ENCODE measurements around the gene TMTC2. TPM values are rescaled to one million over a fixed set of nuclear protein-coding genes. Genes with fewer than 3 reads are reported as not detected.

The TMTC2 gene
- total and polyA plus RNA-seq, 5 donors from 2014 or later, result 0.10 to 6.3 (median 0.21) TPM

DNA sequence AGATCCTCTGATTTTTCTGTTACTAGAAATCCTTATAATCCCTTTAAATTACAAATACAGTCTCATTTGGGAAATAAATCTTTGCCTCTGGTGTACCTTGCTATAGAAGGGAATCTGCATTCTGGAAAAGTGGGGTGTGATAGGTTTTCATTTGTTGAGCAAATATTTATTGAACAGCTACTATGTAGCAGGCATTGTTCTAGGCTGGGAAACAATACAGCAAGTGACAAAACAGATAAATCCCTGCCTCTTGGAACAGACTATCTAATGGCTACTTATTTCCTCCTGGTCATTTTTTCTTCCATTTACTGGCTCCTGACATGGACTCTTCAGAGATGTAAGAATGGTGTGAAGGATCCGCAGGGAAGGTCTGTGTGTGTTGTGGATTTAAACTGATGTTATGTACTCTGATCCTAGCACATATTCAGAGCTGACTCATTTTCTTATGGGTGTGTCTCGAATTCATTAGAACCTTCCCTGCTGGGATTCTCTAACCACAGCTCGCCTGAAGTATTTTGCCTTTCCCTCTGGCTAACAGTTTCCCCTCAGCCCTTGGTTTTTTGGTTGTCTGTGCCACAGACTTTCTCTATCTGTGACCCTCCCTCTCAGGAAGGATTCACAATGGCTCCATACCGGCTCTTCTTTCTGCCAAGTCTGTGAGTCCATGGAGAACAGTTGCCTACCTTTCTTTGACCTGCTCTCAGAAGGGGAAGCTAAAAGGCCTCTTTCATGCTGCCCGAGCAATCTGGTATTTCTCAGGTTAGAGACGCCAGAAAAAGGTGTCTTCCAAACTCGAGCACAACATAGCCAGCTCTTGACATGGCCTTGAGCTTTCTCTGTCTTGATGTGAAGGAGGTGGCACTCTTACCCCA lies 53.7 kb downstream of the TMTC2 start:
- no peak overlapping the region for H3K4me3 Mint-ChIP-seq
- Histone ChIP-seq H3K4me1 (ENCODE audit: control insufficient read depth, insufficient read depth, low read length, poor library complexity, severe bottlenecking) (no peaks in the 10 kb centered on the region), H3K27ac (ENCODE audit: insufficient read depth, low read length, poor library complexity, severe bottlenecking) (no peak overlapping the region), H3K27me3 (ENCODE audit: control insufficient read depth, insufficient read depth, low read length) (no peaks in the 10 kb centered on the region), H3K36me3 (ENCODE audit: control insufficient read depth, insufficient read depth, low read length) (no peaks in the 10 kb centered on the region), H3K4me3 (ENCODE audit: low read depth, low read length) (no peak overlapping the region), H3K9me3 (ENCODE audit: control insufficient read depth in 2 of 2, low read length in 2 of 2) (no peaks in the 10 kb centered on the region)
- H3K27ac Mint-ChIP-seq, result no peak overlapping the region
- DNase-seq (no peak), ATAC-seq (ENCODE audit: low read depth in 2 of 2) (no peak)
- peaks cover 0 to 6% (median 1%) of the 10 kb centered on the region in 4 donors for H3K4me1 Mint-ChIP-seq
- H3K36me3 Mint-ChIP-seq, result no peaks in the 10 kb centered on the region
- H3K27me3 Mint-ChIP-seq, result no peaks in the 10 kb centered on the region
- peaks cover 0 to 2% (median 0%) of the 10 kb centered on the region in 7 donors for H3K9me3 Mint-ChIP-seq

DNA sequence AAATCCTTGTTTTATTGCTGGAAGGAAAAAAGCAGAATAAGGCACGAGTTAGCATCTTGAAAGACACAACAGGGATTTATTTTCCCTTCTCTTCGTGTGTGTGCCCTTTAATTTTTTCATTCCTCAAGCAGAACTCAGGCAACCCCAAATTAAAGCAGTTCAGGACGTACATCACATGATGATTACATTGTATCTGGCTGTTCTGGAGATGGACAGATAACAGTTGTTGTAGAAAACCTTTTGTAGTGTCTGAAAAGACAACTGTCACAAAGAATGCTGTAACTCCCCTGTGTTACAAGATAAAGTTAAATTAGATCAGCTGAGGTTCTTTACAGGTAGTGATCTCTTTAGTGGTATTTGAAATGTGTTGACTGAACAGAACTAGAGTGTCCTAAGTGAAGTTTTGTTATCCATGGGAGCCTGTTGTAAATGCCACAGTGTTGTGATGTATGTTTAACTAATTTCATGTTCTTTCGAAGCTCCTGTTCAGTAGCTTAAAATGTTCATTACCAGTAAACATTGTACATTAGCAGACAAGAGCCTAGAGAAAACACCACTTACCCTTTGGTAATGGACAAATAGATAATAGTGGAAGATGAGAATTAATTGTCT lies 58.5 kb downstream of the TMTC2 start:
- Histone ChIP-seq H3K36me3 (ENCODE audit: control insufficient read depth, insufficient read depth, low read length) (no peaks in the 10 kb centered on the region), H3K27ac (ENCODE audit: insufficient read depth, low read length, poor library complexity, severe bottlenecking) (no peak overlapping the region), H3K4me3 (ENCODE audit: low read depth, low read length) (no peak overlapping the region), H3K27me3 (ENCODE audit: control insufficient read depth, insufficient read depth, low read length) (no peaks in the 10 kb centered on the region), H3K4me1 (ENCODE audit: control insufficient read depth, insufficient read depth, low read length, poor library complexity, severe bottlenecking) (no peaks in the 10 kb centered on the region), H3K9me3 (ENCODE audit: control insufficient read depth in 2 of 2, low read length in 2 of 2) (no peaks in the 10 kb centered on the region)
- H3K9me3 Mint-ChIP-seq, result no peaks in the 10 kb centered on the region
- ATAC-seq (ENCODE audit: low read depth in 2 of 2), result no peak
- H3K4me1 Mint-ChIP-seq, result peaks cover 0 to 6% (median 2%) of the 10 kb centered on the region in 4 donors
- H3K27ac Mint-ChIP-seq, result no peak overlapping the region
- no peak for DNase-seq
- no peaks in the 10 kb centered on the region for H3K36me3 Mint-ChIP-seq
- no peak overlapping the region for H3K4me3 Mint-ChIP-seq
- H3K27me3 Mint-ChIP-seq, result no peaks in the 10 kb centered on the region

DNA sequence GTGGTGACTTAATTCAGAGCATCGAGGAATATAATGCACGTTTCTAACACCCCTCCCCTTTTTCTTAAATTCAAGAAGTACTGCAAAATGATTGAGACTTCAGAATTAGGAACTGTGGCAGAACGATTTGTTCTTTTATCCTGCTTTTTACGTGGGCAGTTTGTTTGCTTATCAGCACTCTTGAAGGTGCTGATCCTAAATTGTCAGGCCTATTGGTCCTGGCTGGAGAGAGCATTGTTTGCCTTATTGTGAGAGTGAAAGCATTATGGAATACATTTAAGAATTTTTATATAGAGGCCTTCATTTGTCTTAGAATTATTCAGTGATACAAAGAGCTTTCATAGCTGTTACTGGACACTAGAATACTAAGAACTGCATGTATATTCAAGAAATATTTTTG lies 59.1 kb downstream of the TMTC2 start:
- Mint-ChIP-seq H3K9me3 (peaks cover 0 to 4% (median 0%) of the 10 kb centered on the region in 7 donors), H3K36me3 (no peaks in the 10 kb centered on the region), H3K4me3 (no peak overlapping the region), H3K4me1 (peaks cover 0 to 4% (median under 1%) of the 10 kb centered on the region in 4 donors), H3K27me3 (no peaks in the 10 kb centered on the region), H3K27ac (no peak overlapping the region)
- ATAC-seq (ENCODE audit: low read depth in 2 of 2) (no peak), DNase-seq (no peak)
- Histone ChIP-seq H3K36me3 (ENCODE audit: control insufficient read depth, insufficient read depth, low read length) (no peaks in the 10 kb centered on the region), H3K4me1 (ENCODE audit: control insufficient read depth, insufficient read depth, low read length, poor library complexity, severe bottlenecking) (no peaks in the 10 kb centered on the region), H3K27ac (ENCODE audit: insufficient read depth, low read length, poor library complexity, severe bottlenecking) (no peak overlapping the region), H3K9me3 (ENCODE audit: control insufficient read depth in 2 of 2, low read length in 2 of 2) (no peaks in the 10 kb centered on the region), H3K4me3 (ENCODE audit: low read depth, low read length) (no peak overlapping the region), H3K27me3 (ENCODE audit: control insufficient read depth, insufficient read depth, low read length) (no peaks in the 10 kb centered on the region)

GRCh38 chr12:82746668-82747067 lies 60.0 kb downstream of the TMTC2 start:
- H3K27ac ChIP-seq (ENCODE audit: insufficient read depth, low read length, poor library complexity, severe bottlenecking), result no peak overlapping the region
- H3K27me3 ChIP-seq (ENCODE audit: control insufficient read depth, insufficient read depth, low read length), result no peaks in the 10 kb centered on the region
- Mint-ChIP-seq H3K36me3 (no peaks in the 10 kb centered on the region), H3K27ac (no peak overlapping the region), H3K4me3 (no peak overlapping the region), H3K4me1 (peaks cover 0 to 4% (median 0%) of the 10 kb centered on the region in 4 donors), H3K9me3 (peaks cover 0 to 6% (median 0%) of the 10 kb centered on the region in 7 donors), H3K27me3 (no peaks in the 10 kb centered on the region)
- no peaks in the 10 kb centered on the region for H3K9me3 ChIP-seq (ENCODE audit: control insufficient read depth in 2 of 2, low read length in 2 of 2)
- no peak for ATAC-seq (ENCODE audit: low read depth in 2 of 2)
- H3K36me3 ChIP-seq (ENCODE audit: control insufficient read depth, insufficient read depth, low read length), result no peaks in the 10 kb centered on the region
- no peaks in the 10 kb centered on the region for H3K4me1 ChIP-seq (ENCODE audit: control insufficient read depth, insufficient read depth, low read length, poor library complexity, severe bottlenecking)
- no peak for DNase-seq
- no peak overlapping the region for H3K4me3 ChIP-seq (ENCODE audit: low read depth, low read length)

GRCh38 chr12:82749015-82749414 lies 62.3 kb downstream of the TMTC2 start:
- Histone ChIP-seq H3K27ac (ENCODE audit: insufficient read depth, low read length, poor library complexity, severe bottlenecking) (no peak overlapping the region), H3K9me3 (ENCODE audit: control insufficient read depth in 2 of 2, low read length in 2 of 2) (no peaks in the 10 kb centered on the region), H3K4me1 (ENCODE audit: control insufficient read depth, insufficient read depth, low read length, poor library complexity, severe bottlenecking) (no peaks in the 10 kb centered on the region), H3K4me3 (ENCODE audit: low read depth, low read length) (no peak overlapping the region), H3K36me3 (ENCODE audit: control insufficient read depth, insufficient read depth, low read length) (no peaks in the 10 kb centered on the region), H3K27me3 (ENCODE audit: control insufficient read depth, insufficient read depth, low read length) (no peaks in the 10 kb centered on the region)
- no peaks in the 10 kb centered on the region for H3K27me3 Mint-ChIP-seq
- ATAC-seq (ENCODE audit: low read depth in 2 of 2), result no peak
- peaks cover 0 to 4% (median 0%) of the 10 kb centered on the region in 4 donors for H3K4me1 Mint-ChIP-seq
- H3K27ac Mint-ChIP-seq, result no peak overlapping the region
- no peak overlapping the region for H3K4me3 Mint-ChIP-seq
- H3K9me3 Mint-ChIP-seq, result peaks cover 0 to 6% (median 0%) of the 10 kb centered on the region in 7 donors
- DNase-seq, result no peak
- H3K36me3 Mint-ChIP-seq, result no peaks in the 10 kb centered on the region

DNA sequence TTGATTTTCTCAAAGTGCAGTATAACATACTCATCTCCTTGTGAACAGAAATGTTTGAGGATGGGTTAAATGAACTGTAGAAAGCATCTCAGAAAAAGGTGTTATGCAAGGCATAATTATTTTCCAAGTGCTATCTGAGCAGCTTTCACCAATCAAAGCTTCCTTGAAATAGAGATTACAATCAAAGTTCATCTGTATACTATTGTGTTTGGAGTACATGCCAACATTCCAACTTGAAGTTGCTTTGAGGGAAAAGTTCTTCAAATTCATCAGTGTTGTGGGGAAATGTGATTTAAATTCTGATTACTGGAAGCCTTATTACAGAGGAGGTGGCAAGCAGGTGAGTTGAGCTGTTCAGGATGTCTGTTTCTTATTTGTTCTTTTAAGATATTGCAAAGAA lies 68.2 kb downstream of the TMTC2 start:
- no peaks in the 10 kb centered on the region for H3K36me3 ChIP-seq (ENCODE audit: control insufficient read depth, insufficient read depth, low read length)
- Mint-ChIP-seq H3K4me1 (no peaks in the 10 kb centered on the region), H3K27me3 (no peaks in the 10 kb centered on the region), H3K27ac (no peak overlapping the region), H3K36me3 (no peaks in the 10 kb centered on the region), H3K9me3 (peaks cover 0 to 6% (median 0%) of the 10 kb centered on the region in 7 donors), H3K4me3 (no peak overlapping the region)
- no peaks in the 10 kb centered on the region for H3K9me3 ChIP-seq (ENCODE audit: control insufficient read depth in 2 of 2, low read length in 2 of 2)
- no peak overlapping the region for H3K4me3 ChIP-seq (ENCODE audit: low read depth, low read length)
- ATAC-seq (ENCODE audit: low read depth in 2 of 2), result no peak
- no peak for DNase-seq
- H3K4me1 ChIP-seq (ENCODE audit: control insufficient read depth, insufficient read depth, low read length, poor library complexity, severe bottlenecking), result no peaks in the 10 kb centered on the region
- H3K27ac ChIP-seq (ENCODE audit: insufficient read depth, low read length, poor library complexity, severe bottlenecking), result no peak overlapping the region
- no peaks in the 10 kb centered on the region for H3K27me3 ChIP-seq (ENCODE audit: control insufficient read depth, insufficient read depth, low read length)

GRCh38 chr12:82756303-82756702 lies 69.6 kb downstream of the TMTC2 start:
- no peaks in the 10 kb centered on the region for H3K4me1 Mint-ChIP-seq
- H3K27me3 Mint-ChIP-seq, result no peaks in the 10 kb centered on the region
- Histone ChIP-seq H3K4me3 (ENCODE audit: low read depth, low read length) (no peak overlapping the region), H3K27ac (ENCODE audit: insufficient read depth, low read length, poor library complexity, severe bottlenecking) (no peak overlapping the region), H3K9me3 (ENCODE audit: control insufficient read depth in 2 of 2, low read length in 2 of 2) (no peaks in the 10 kb centered on the region), H3K27me3 (ENCODE audit: control insufficient read depth, insufficient read depth, low read length) (no peaks in the 10 kb centered on the region), H3K36me3 (ENCODE audit: control insufficient read depth, insufficient read depth, low read length) (no peaks in the 10 kb centered on the region), H3K4me1 (ENCODE audit: control insufficient read depth, insufficient read depth, low read length, poor library complexity, severe bottlenecking) (no peaks in the 10 kb centered on the region)
- DNase-seq (no peak), ATAC-seq (ENCODE audit: low read depth in 2 of 2) (no peak)
- no peak overlapping the region for H3K4me3 Mint-ChIP-seq
- H3K9me3 Mint-ChIP-seq, result no peaks in the 10 kb centered on the region
- H3K27ac Mint-ChIP-seq, result no peak overlapping the region
- no peaks in the 10 kb centered on the region for H3K36me3 Mint-ChIP-seq

All from CD4-positive, CD25-positive, alpha-beta regulatory T cell (primary cell).